Measurements from ENCODE around the gene SHE. TPM values are rescaled to one million over a fixed set of nuclear protein-coding genes. Genes with fewer than 3 reads are reported as not detected.

Gene SHE
- total RNA-seq, 1 experiment from 2014 or later, result not detected

DNA sequence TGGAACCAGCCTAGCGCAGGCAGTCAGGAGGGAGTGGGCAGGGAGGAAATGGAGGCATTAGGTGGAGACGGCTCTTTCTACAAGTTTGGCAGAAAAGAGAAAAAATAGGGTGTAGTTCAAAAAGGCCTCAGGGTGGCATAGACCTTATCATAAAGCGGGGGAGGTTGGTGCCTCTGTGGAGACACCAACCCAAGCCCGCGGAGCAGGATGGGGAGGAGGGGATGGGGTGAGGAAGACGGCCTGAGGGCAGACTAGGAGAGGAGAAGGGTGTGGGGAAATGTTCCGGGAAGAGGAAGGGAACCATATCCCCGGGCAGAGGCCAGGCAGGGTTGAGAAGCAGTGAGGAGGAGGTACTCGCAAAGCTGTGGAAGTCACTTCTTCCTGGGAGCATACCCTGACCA lies 17.4 kb upstream of the SHE start:
- H2AFZ ChIP-seq (ENCODE audit: low read depth, low read length, poor library complexity, severe bottlenecking), result no peak overlapping the region
- TF ChIP-seq ZNF274 (IDR thresholded peaks at IDR 0.05; ENCODE audit: low read depth, low read length) (no peak), ZFX (IDR thresholded peaks at IDR 0.05) (no peak), CEBPB (IDR thresholded peaks at IDR 0.05; ENCODE audit: low read depth) (no peak)
- H3K36me3 ChIP-seq (ENCODE audit: control insufficient read depth in 1 of 2, insufficient read depth in 2 of 2, low read length in 2 of 2), result no peaks in the 10 kb centered on the region
- no peaks in the 10 kb centered on the region for H3K4me1 ChIP-seq (ENCODE audit: control insufficient read depth in 1 of 2, insufficient read depth in 2 of 2, low read length in 2 of 2)
- no peaks in the 10 kb centered on the region for H4K20me1 ChIP-seq (ENCODE audit: insufficient read depth)
- DNase-seq (ENCODE audit: low read depth, low spot score), result no peak
- ATAC-seq, result no peak
- H3K27me3 ChIP-seq (ENCODE audit: insufficient read depth, low read length), result no peaks in the 10 kb centered on the region
- H3K4me3 ChIP-seq (replicated peaks in 1 of 2; ENCODE audit: low read depth in 1 of 2, low read length in 2 of 2), result no peak overlapping the region
- H3K9ac ChIP-seq (ENCODE audit: low read length), result no peak overlapping the region
- H3K9me2 ChIP-seq (ENCODE audit: insufficient read depth), result no peaks in the 10 kb centered on the region
- no TSS peak for BruUV-seq (replicated peaks)
- ChIA-PET RAD21 (ENCODE audit: low non-redundant PET in 1 of 2, low total read pairs in 2 of 2, uncharacterized antibody in 2 of 2, unreplicated experiment in 2 of 2) (no interaction called here), POLR2A (no interaction called here), CTCF (no interaction called here)
- H3K27ac ChIP-seq (ENCODE audit: low read depth, low read length), result no peak overlapping the region
- H3K9me3 ChIP-seq (ENCODE audit: control insufficient read depth in 1 of 2, insufficient read depth in 1 of 2, low read depth in 1 of 2, low read length in 2 of 2), result no peaks in the 10 kb centered on the region
- intact Hi-C loops (cut with micrococcal nuclease), result no loop called here
- H3K4me2 ChIP-seq (ENCODE audit: low read length), result no peak overlapping the region
- no peaks in the 10 kb centered on the region for H3K79me2 ChIP-seq (ENCODE audit: insufficient read depth, low read length)

DNA sequence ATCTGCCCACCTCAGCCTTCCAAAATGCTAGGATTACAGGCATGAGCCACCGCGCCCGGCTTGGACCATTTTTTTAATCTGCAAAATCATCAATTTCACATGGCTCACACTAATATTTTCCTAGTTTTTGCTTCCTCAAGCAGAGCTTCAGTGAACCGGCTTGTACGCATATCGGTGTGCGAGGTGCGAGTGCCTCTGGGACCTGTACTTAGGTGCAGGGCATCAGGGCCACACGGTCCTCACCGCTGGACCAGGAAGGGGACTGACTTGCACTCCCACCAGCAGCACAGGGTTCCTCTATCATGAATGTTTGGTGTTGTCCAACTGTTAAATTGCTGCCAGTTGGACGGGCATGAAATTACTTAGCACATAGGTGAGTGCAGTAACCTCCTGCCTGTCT lies 15.4 kb upstream of the SHE start:
- Histone ChIP-seq H3K9me2 (ENCODE audit: insufficient read depth) (no peaks in the 10 kb centered on the region), H3K36me3 (ENCODE audit: control insufficient read depth in 1 of 2, insufficient read depth in 2 of 2, low read length in 2 of 2) (no peaks in the 10 kb centered on the region), H3K4me2 (ENCODE audit: low read length) (no peak overlapping the region), H3K9me3 (ENCODE audit: control insufficient read depth in 1 of 2, insufficient read depth in 1 of 2, low read depth in 1 of 2, low read length in 2 of 2) (no peaks in the 10 kb centered on the region), H3K4me3 (replicated peaks in 1 of 2; ENCODE audit: low read depth in 1 of 2, low read length in 2 of 2) (no peak overlapping the region), H3K27ac (ENCODE audit: low read depth, low read length) (no peak overlapping the region), H4K20me1 (ENCODE audit: insufficient read depth) (no peaks in the 10 kb centered on the region), H3K27me3 (ENCODE audit: insufficient read depth, low read length) (no peaks in the 10 kb centered on the region), H3K4me1 (ENCODE audit: control insufficient read depth in 1 of 2, insufficient read depth in 2 of 2, low read length in 2 of 2) (0 out of 4 replicates have a peak, but pooled peaks cover 0 to 3% of the 10 kb centered on the region in 2 experiments), H2AFZ (ENCODE audit: low read depth, low read length, poor library complexity, severe bottlenecking) (no peak overlapping the region), H3K79me2 (ENCODE audit: insufficient read depth, low read length) (no peaks in the 10 kb centered on the region), H3K9ac (ENCODE audit: low read length) (no peak overlapping the region)
- DNase-seq (ENCODE audit: low read depth, low spot score) (no peak), ATAC-seq (no peak)
- BruUV-seq (replicated peaks), result no TSS peak
- ChIA-PET POLR2A (no interaction called here), CTCF (no interaction called here), RAD21 (ENCODE audit: low non-redundant PET in 1 of 2, low total read pairs in 2 of 2, uncharacterized antibody in 2 of 2, unreplicated experiment in 2 of 2) (no interaction called here)
- intact Hi-C loops (cut with micrococcal nuclease), result no loop called here
- TF ChIP-seq SRF (IDR thresholded peaks at IDR 0.05; ENCODE audit: low read depth), result no peak
- no peak for TF ChIP-seq FOSL1 (IDR thresholded peaks at IDR 0.05; ENCODE audit: low read depth)
- TF ChIP-seq, protein P1, sequence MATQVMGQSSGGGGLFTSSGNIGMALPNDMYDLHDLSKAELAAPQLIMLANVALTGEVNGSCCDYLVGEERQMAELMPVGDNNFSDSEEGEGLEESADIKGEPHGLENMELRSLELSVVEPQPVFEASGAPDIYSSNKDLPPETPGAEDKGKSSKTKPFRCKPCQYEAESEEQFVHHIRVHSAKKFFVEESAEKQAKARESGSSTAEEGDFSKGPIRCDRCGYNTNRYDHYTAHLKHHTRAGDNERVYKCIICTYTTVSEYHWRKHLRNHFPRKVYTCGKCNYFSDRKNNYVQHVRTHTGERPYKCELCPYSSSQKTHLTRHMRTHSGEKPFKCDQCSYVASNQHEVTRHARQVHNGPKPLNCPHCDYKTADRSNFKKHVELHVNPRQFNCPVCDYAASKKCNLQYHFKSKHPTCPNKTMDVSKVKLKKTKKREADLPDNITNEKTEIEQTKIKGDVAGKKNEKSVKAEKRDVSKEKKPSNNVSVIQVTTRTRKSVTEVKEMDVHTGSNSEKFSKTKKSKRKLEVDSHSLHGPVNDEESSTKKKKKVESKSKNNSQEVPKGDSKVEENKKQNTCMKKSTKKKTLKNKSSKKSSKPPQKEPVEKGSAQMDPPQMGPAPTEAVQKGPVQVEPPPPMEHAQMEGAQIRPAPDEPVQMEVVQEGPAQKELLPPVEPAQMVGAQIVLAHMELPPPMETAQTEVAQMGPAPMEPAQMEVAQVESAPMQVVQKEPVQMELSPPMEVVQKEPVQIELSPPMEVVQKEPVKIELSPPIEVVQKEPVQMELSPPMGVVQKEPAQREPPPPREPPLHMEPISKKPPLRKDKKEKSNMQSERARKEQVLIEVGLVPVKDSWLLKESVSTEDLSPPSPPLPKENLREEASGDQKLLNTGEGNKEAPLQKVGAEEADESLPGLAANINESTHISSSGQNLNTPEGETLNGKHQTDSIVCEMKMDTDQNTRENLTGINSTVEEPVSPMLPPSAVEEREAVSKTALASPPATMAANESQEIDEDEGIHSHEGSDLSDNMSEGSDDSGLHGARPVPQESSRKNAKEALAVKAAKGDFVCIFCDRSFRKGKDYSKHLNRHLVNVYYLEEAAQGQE (IDR thresholded peaks at IDR 0.05; ENCODE audit: low read depth), result no peak
